H1 (cell line): ENCODE results near the gene BRINP3. TPM values are rescaled to one million over a fixed set of nuclear protein-coding genes. Genes with fewer than 3 reads are reported as not detected.

Experiments used
- CTCF ChIA-PET: fragments of 300-600 bp; sonication (Branson Sonifier 250); formaldehyde crosslinking; loops from one replicate; lab custom pipeline; 2021; ENCODE audit not compliant: partially characterized antibody; lab: Charles Lee
- POLR2A ChIA-PET: fragments of 300-600 bp; sonication (Branson Sonifier 250); formaldehyde crosslinking; loops from one replicate; lab custom pipeline; 2021; ENCODE audit warnings: inconsistent platforms; ENCODE audit not compliant: partially characterized antibody; lab: Charles Lee
- DNase-seq, 2 experiments: peaks; one replicate each; pipeline versions ENCODE4 v3.0.0 to v3.0.0-alpha.2; 2010 to 2022; ENCODE audit warnings: low spot score in 2 of 2, low read depth in 1 of 2, mixed read lengths in 1 of 2
- FAIRE-seq: peaks from 2 replicates; lab custom pipeline; 2011; peaks lifted over from hg19 to GRCh38; lab: Jason Lieb, UNC
- H2AFZ ChIP-seq: 2 replicates; pipeline ENCODE4 v1.8.1; 2012; ENCODE audit warnings: low read length, inconsistent platforms
- H2AK5ac ChIP-seq: 2 replicates; pipeline ENCODE4 v1.6.1; 2013; ENCODE audit warnings: low read depth, low read length
- H2BK120ac ChIP-seq: replicated peaks from 2 replicates; pipeline ENCODE3; 2013; ENCODE audit warnings: low read depth, low read length, inconsistent platforms
- H2BK12ac ChIP-seq: 2 replicates; pipeline ENCODE4 v1.6.1; 2013; ENCODE audit warnings: low read depth, low read length
- H2BK15ac ChIP-seq: 2 replicates; pipeline ENCODE4 v1.6.1; 2013; ENCODE audit warnings: low read length
- H2BK20ac ChIP-seq: 2 replicates; pipeline ENCODE4 v1.6.1; 2013; ENCODE audit warnings: low read length
- H2BK5ac ChIP-seq: 2 replicates; pipeline ENCODE4 v1.6.1; 2013; ENCODE audit warnings: low read depth, low read length
- H3K14ac ChIP-seq: 2 replicates; pipeline ENCODE4 v1.6.1; 2013; ENCODE audit warnings: inconsistent platforms; ENCODE audit not compliant: insufficient read length
- H3K18ac ChIP-seq: 2 replicates; pipeline ENCODE4 v1.6.1; 2013; ENCODE audit warnings: low read length; ENCODE audit errors: extremely low read depth
- H3K23ac ChIP-seq: 2 replicates; pipeline ENCODE4 v1.6.1; 2013; ENCODE audit warnings: inconsistent platforms; ENCODE audit not compliant: insufficient read length
- H3K23me2 ChIP-seq: 2 replicates; pipeline ENCODE4 v1.6.1; 2013; ENCODE audit warnings: low read depth, low read length
- H3K27ac ChIP-seq: 2 replicates; pipeline ENCODE4 v1.6.1; 2011; ENCODE audit warnings: low read depth, low read length, inconsistent platforms
- H3K27me3 ChIP-seq, 4 experiments: replicated peaks in 1 of 4; 1 replicate in 1 of 4; 2 replicates in 3 of 4; pipeline versions ENCODE4 v1.6.1 to v1.8.1; 2011 to 2013; ENCODE audit warnings: low read length in 3 of 4, mild to moderate bottlenecking in 3 of 4, inconsistent platforms in 2 of 4, mixed read lengths in 2 of 4, moderate library complexity in 1 of 4; ENCODE audit not compliant: control insufficient read depth in 3 of 4, insufficient read depth in 3 of 4; ENCODE audit errors: extremely low read depth in 1 of 4
- H3K36me3 ChIP-seq, 4 experiments: 2 replicates each; pipeline versions ENCODE4 v1.6.1 to v1.8.1; 2011 to 2013; ENCODE audit warnings: mild to moderate bottlenecking in 4 of 4, low read length in 3 of 4, moderate library complexity in 2 of 4, control low read depth in 1 of 4, inconsistent platforms in 1 of 4; ENCODE audit not compliant: insufficient read depth in 4 of 4, control insufficient read depth in 2 of 4
- H3K4ac ChIP-seq: replicated peaks from 2 replicates; pipeline ENCODE3; 2013; ENCODE audit warnings: low read length, low read depth, mixed read lengths, inconsistent platforms; ENCODE audit not compliant: insufficient read length
- H3K4me1 ChIP-seq, 4 experiments: replicated peaks in 1 of 4; 1 replicate in 1 of 4; 2 replicates in 3 of 4; pipeline versions ENCODE4 v1.6.1 to v1.8.1; 2011 to 2013; ENCODE audit warnings: low read length in 3 of 4, inconsistent platforms in 2 of 4, mixed read lengths in 1 of 4; ENCODE audit not compliant: insufficient read depth in 4 of 4, control insufficient read depth in 3 of 4
- H3K4me2 ChIP-seq, 2 experiments: 2 replicates each; pipeline versions ENCODE4 v1.6.1 to v1.8.1; 2011 to 2013; ENCODE audit warnings: low read depth in 2 of 2, low read length in 2 of 2, control low read depth in 1 of 2, inconsistent platforms in 1 of 2, mild to moderate bottlenecking in 1 of 2; ENCODE audit not compliant: insufficient read depth in 1 of 2
- H3K4me3 ChIP-seq, 4 experiments: fragments of 200-600, 300-600 bp in 1 of 4; sonication (generic), shearing (Covaris generic), sonication (Bioruptor Twin) in 1 of 4; 2 replicates each; pipeline versions ENCODE4 v1.5.1 to v1.8.1; 2011 to 2016; ENCODE audit warnings: low read length in 4 of 4, low read depth in 3 of 4, control low read depth in 2 of 4, inconsistent platforms in 2 of 4, mild to moderate bottlenecking in 2 of 4, mixed read lengths in 1 of 4, moderate library complexity in 1 of 4; ENCODE audit not compliant: insufficient read depth in 2 of 4; ENCODE audit errors: extremely low read depth in 1 of 4
- H3K56ac ChIP-seq: replicated peaks from 2 replicates; pipeline ENCODE3; 2013; ENCODE audit warnings: low read depth, mild to moderate bottlenecking, mixed read lengths, low read length, inconsistent platforms; ENCODE audit not compliant: insufficient read length
- H3K79me1 ChIP-seq: 2 replicates; pipeline ENCODE4 v1.6.1; 2013; ENCODE audit warnings: low read depth, low read length, control low read depth
- H3K79me2 ChIP-seq, 2 experiments: 2 replicates each; pipeline versions ENCODE4 v1.6.1 to v1.8.1; 2012 to 2013; ENCODE audit warnings: low read length in 2 of 2, mild to moderate bottlenecking in 2 of 2, inconsistent platforms in 1 of 2; ENCODE audit not compliant: insufficient read depth in 2 of 2, control insufficient read depth in 1 of 2
- H3K9ac ChIP-seq, 4 experiments: replicated peaks in 1 of 4; 1 replicate in 1 of 4; 2 replicates in 3 of 4; pipeline versions ENCODE4 v1.6.1 to v1.8.1; 2011 to 2013; ENCODE audit warnings: low read depth in 3 of 4, low read length in 3 of 4, control low read depth in 2 of 4, mild to moderate bottlenecking in 2 of 4, moderate library complexity in 2 of 4, inconsistent platforms in 1 of 4; ENCODE audit errors: extremely low read depth in 1 of 4
- H3K9me3 ChIP-seq, 2 experiments: 2 replicates each; pipeline versions ENCODE4 v1.6.1 to v1.8.1; 2012 to 2013; ENCODE audit warnings: mild to moderate bottlenecking in 2 of 2, moderate library complexity in 2 of 2, control low read depth in 1 of 2, inconsistent platforms in 1 of 2, low read depth in 1 of 2, low read length in 1 of 2, mixed read lengths in 1 of 2; ENCODE audit not compliant: insufficient read depth in 2 of 2
- H4K20me1 ChIP-seq, 2 experiments: replicated peaks in 1 of 2; 2 replicates each; pipeline versions ENCODE3 to v1.8.1; 2011 to 2013; ENCODE audit warnings: inconsistent platforms in 2 of 2, low read length in 2 of 2, mild to moderate bottlenecking in 1 of 2; ENCODE audit not compliant: insufficient read depth in 2 of 2, control insufficient read depth in 1 of 2
- H4K5ac ChIP-seq: 2 replicates; pipeline ENCODE4 v1.6.1; 2013; ENCODE audit warnings: low read length, low read depth, mixed read lengths, inconsistent platforms; ENCODE audit not compliant: insufficient read length
- H4K8ac ChIP-seq: 2 replicates; pipeline ENCODE4 v1.8.0; 2013; ENCODE audit warnings: mild to moderate bottlenecking, moderate library complexity, low read length, inconsistent platforms; ENCODE audit not compliant: insufficient read depth; ENCODE audit errors: extremely low read depth
- H4K91ac ChIP-seq: replicated peaks from 2 replicates; pipeline ENCODE3; 2013; ENCODE audit warnings: low read length, mixed read lengths, inconsistent platforms; ENCODE audit not compliant: insufficient read length
- TAF7 ChIP-seq: optimal IDR thresholded peaks from 2 replicates; pipeline ENCODE3; 2011; ENCODE audit warnings: low read depth, mild to moderate bottlenecking, inconsistent platforms, low read length, moderate library complexity, borderline replicate concordance
- WGBS, 2 experiments: shearing (Covaris generic) in 1 of 2; methylation state at CpG; one replicate each; pipeline versions ENCODE4 v1.1.6 to v1.1.7; 2013 to 2015; ENCODE audit warnings: low lambda C conversion rate in 2 of 2, mixed read lengths in 2 of 2, inconsistent platforms in 1 of 2, low coverage in 1 of 2, missing lambda C conversion rate in 1 of 2; ENCODE audit not compliant: insufficient replicate concordance in 2 of 2, insufficient coverage in 1 of 2, insufficient read length in 1 of 2; ENCODE audit errors: extremely low coverage in 1 of 2, missing lambda C conversion rate in 1 of 2; 5-methylcytosine and 5-hydroxymethylcytosine counted together
- polyA plus RNA-seq, 7 experiments: library from polyadenylated mRNA; depleted of rRNA in 3 of 7; stranded (reverse) in 5 of 7; unstranded in 2 of 7; fragments of >200 nt in 5 of 7; fragments of 200-250 nt in 2 of 7; gene quantifications; 1 replicate in 5 of 7; 2 replicates in 1 of 7; 4 replicates in 1 of 7; pipeline versions ENCODE4 v1.2.1 to v1.2.3, GENCODE V29; 2011 to 2013; ENCODE audit warnings: missing spikeins in 2 of 7, mixed read lengths in 2 of 7
- total RNA-seq: library from RNA; stranded (reverse); fragmentation: NEBNext Ultra II Directional; extraction: Animal tissue kit (Norgen Biotek cat#: 25700); gene quantifications from 2 replicates; pipeline ENCODE4 v1.2.1, GENCODE V29; 2021

BRINP3 gene
- total and polyA plus RNA-seq, 2 of the 8 experiments (the other 6 are each of a cell fraction or from before 2014, with no cell fraction given), result not detected

DNA sequence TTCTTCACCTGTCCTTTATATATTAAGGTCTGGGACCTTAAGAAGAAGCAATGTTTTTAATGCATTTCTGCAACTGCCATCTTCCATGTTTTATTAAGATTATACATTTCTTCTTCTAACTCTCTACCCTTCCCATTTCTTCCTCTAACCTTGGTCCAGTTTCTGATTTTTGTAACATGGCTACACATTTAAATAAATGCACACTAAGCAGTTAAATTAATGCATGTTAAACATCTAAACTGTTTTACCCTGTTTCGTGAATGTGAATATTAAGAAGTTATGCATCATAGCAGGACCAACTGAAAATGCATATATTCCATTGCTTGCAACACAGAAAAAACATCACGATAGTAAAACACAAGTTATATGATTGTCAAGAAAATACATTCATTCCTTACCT is 3.7 kb downstream of the BRINP3 start:
- H2BK15ac ChIP-seq, result no peak overlapping the region
- peak overlapping the region; percentile 94 to 96; a peak in 3 of 4 replicates for H3K4me2 ChIP-seq
- no peak overlapping the region for H3K4ac ChIP-seq
- peaks cover 12% of the 10 kb centered on the region; the same call in 1 of the 2 replicates for H3K23me2 ChIP-seq
- TF ChIP-seq TAF7, result no peak
- peaks cover 2 to 4% (median 3%) of the 10 kb centered on the region in 4 experiments; a peak in 5 of 7 replicates for H3K4me1 ChIP-seq
- ChIA-PET POLR2A (no interaction called here), CTCF (no interaction called here)
- no peaks in the 10 kb centered on the region for H3K79me1 ChIP-seq
- no peak overlapping the region for H2BK20ac ChIP-seq
- DNase-seq (no peak), FAIRE-seq (no peak)
- peak overlapping the region in 1 of 4 experiments; percentile 65; a peak in 2 of 8 replicates for H3K4me3 ChIP-seq
- no peak overlapping the region for H4K8ac ChIP-seq
- H2BK5ac ChIP-seq, result no peak overlapping the region
- WGBS, 2 experiments, result 83% methylated on average over 2 of the region's 2 CpGs; no CpG with 5 or more reads in 1 of the 2 experiments
- peaks cover 10 to 41% (median 20%) of the 10 kb centered on the region in 4 experiments for H3K27me3 ChIP-seq
- H3K79me2 ChIP-seq, result no peaks in the 10 kb centered on the region
- no peaks in the 10 kb centered on the region for H3K9me3 ChIP-seq
- H2BK120ac ChIP-seq, result no peak overlapping the region
- H2AFZ ChIP-seq, result no peak overlapping the region
- H3K23ac ChIP-seq, result no peak overlapping the region
- no peak overlapping the region for H3K14ac ChIP-seq
- no peaks in the 10 kb centered on the region for H4K20me1 ChIP-seq
- no peak overlapping the region for H3K18ac ChIP-seq
- no peak overlapping the region for H3K56ac ChIP-seq
- no peak overlapping the region for H4K5ac ChIP-seq
- H3K27ac ChIP-seq, result no peak overlapping the region
- H2BK12ac ChIP-seq, result no peak overlapping the region
- no peak overlapping the region for H2AK5ac ChIP-seq
- no peaks in the 10 kb centered on the region for H3K36me3 ChIP-seq
- H4K91ac ChIP-seq, result no peak overlapping the region
- H3K9ac ChIP-seq, result no peak overlapping the region
